B cell (primary cell): ENCODE results near the gene CACNA2D2. TPM values are rescaled to one million over a fixed set of nuclear protein-coding genes. Genes with fewer than 3 reads are reported as not detected.

Source experiments
- ATAC-seq: fragments of 200-7000 bp; cut with Tn5 transposase; one replicate; pipeline ENCODE4 v1.10.0; 2021; ENCODE audit warnings: low read depth, mild to moderate bottlenecking, moderate number of reproducible peaks, moderate library complexity
- CTCF ChIA-PET: fragments of 350-600 bp; sonication (Branson Sonifier 250); formaldehyde crosslinking; loops from one replicate; lab custom pipeline; 2021; ENCODE audit warnings: antibody characterized with exemption, inconsistent platforms; lab: Charles Lee
- POLR2A ChIA-PET: fragments of 350-600 bp; sonication (Branson Sonifier 250); formaldehyde crosslinking; loops from one replicate; lab custom pipeline; 2021; ENCODE audit warnings: antibody characterized with exemption; lab: Charles Lee
- DNase-seq: peaks from one replicate; pipeline ENCODE4 v3.0.0; 2013
- H2AFZ ChIP-seq: 2 replicates; pipeline ENCODE4 v1.6.1; 2012; ENCODE audit warnings: mild to moderate bottlenecking, low read depth, low read length; ENCODE audit not compliant: insufficient read depth, poor library complexity, severe bottlenecking
- H3K27ac ChIP-seq, 2 donors: 1 replicate in 1 of 2; 2 replicates in 1 of 2; pipeline ENCODE4 v1.5.1; 2012 to 2013; ENCODE audit warnings: low read length in 2 of 2, mild to moderate bottlenecking in 2 of 2, moderate library complexity in 1 of 2
- H3K27me3 ChIP-seq, 4 experiments: fragments of 200-600 bp in 1 of 4; sonication (generic) in 1 of 4; replicated peaks in 1 of 4; 1 replicate in 2 of 4; 2 replicates in 2 of 4; pipeline versions ENCODE4 v1.6.1 to v1.7.0; 2013 to 2016; ENCODE audit warnings: low read length in 3 of 4, mild to moderate bottlenecking in 2 of 4, mixed read lengths in 1 of 4, moderate library complexity in 1 of 4; ENCODE audit not compliant: insufficient read depth in 4 of 4, control insufficient read depth in 3 of 4; ENCODE audit errors: control extremely low read depth in 1 of 4
- H3K36me3 ChIP-seq, 2 experiments: replicated peaks in 1 of 2; 1 replicate in 1 of 2; 2 replicates in 1 of 2; pipeline versions ENCODE4 v1.6.1 to v1.7.1; 2013; ENCODE audit warnings: low read length in 1 of 2; ENCODE audit not compliant: insufficient read depth in 2 of 2, control insufficient read depth in 1 of 2; ENCODE audit errors: control extremely low read depth in 1 of 2, extremely low read depth in 1 of 2
- H3K4me1 ChIP-seq, 2 donors: fragments of 200-600 bp in 1 of 2; sonication (generic) in 1 of 2; 1 replicate in 1 of 2; 2 replicates in 1 of 2; pipeline versions ENCODE4 v1.5.1 to v1.6.1; 2013 to 2017; ENCODE audit warnings: low read length in 2 of 2; ENCODE audit not compliant: control insufficient read depth in 2 of 2, insufficient read depth in 2 of 2
- H3K4me2 ChIP-seq: replicated peaks from 2 replicates; pipeline ENCODE3; 2012; ENCODE audit warnings: mild to moderate bottlenecking, low read depth, low read length; ENCODE audit not compliant: poor library complexity, severe bottlenecking
- H3K4me3 ChIP-seq, 5 experiments: fragments of 200-600 bp in 1 of 5; sonication (generic) in 1 of 5; 1 replicate in 3 of 5; 2 replicates in 2 of 5; pipeline versions ENCODE4 v1.5.1 to v1.7.0; 2011 to 2016; ENCODE audit warnings: low read length in 4 of 5, mild to moderate bottlenecking in 4 of 5, low read depth in 2 of 5, control low read depth in 1 of 5, moderate library complexity in 1 of 5; ENCODE audit not compliant: insufficient read depth in 1 of 5; ENCODE audit errors: control extremely low read depth in 1 of 5, extremely low read depth in 1 of 5
- H3K79me2 ChIP-seq: fragments of 200-600 bp; sonication (generic); one replicate; pipeline ENCODE4 v1.6.0; 2016; ENCODE audit warnings: low read length; ENCODE audit not compliant: control insufficient read depth, insufficient read depth
- H3K9ac ChIP-seq: fragments of 200-600 bp; sonication (generic); 2 replicates; pipeline ENCODE4 v1.6.1; 2017; ENCODE audit warnings: mild to moderate bottlenecking, low read length, moderate library complexity
- H3K9me3 ChIP-seq, 3 donors: one replicate each; pipeline versions ENCODE4 v1.6.1 to v1.7.1; 2013; ENCODE audit warnings: low read length in 2 of 3; ENCODE audit not compliant: control insufficient read depth in 2 of 3, insufficient read depth in 1 of 3; ENCODE audit errors: control extremely low read depth in 1 of 3
- H4K20me1 ChIP-seq: 2 replicates; pipeline ENCODE4 v1.6.0; 2012; ENCODE audit warnings: mild to moderate bottlenecking, low read length; ENCODE audit not compliant: insufficient read depth, control insufficient read depth, poor library complexity, severe bottlenecking
- H3K27ac Mint-ChIP-seq: one replicate; pipeline ENCODE4 v1.8.0; 2021; ENCODE audit warnings: mixed read lengths
- H3K27me3 Mint-ChIP-seq: one replicate; pipeline ENCODE4 v1.8.0; 2021; ENCODE audit warnings: mixed read lengths
- H3K4me1 Mint-ChIP-seq: one replicate; pipeline ENCODE4 v1.8.0; 2021; ENCODE audit warnings: mixed read lengths
- H3K4me3 Mint-ChIP-seq: one replicate; pipeline ENCODE4 v1.8.0; 2021; ENCODE audit warnings: mixed read lengths
- H3K9me3 Mint-ChIP-seq: one replicate; pipeline ENCODE4 v1.8.0; 2022; ENCODE audit warnings: mixed read lengths; ENCODE audit not compliant: insufficient read depth
- CTCF ChIP-seq: fragments of 200-600 bp; IDR thresholded peaks from one replicate; pipeline ENCODE4 v1.8.0; 2022; ENCODE audit warnings: antibody characterized with exemption, mild to moderate bottlenecking
- EZH2 ChIP-seq: IDR thresholded peaks from 2 replicates; pipeline ENCODE4 v1.6.1; 2012; ENCODE audit warnings: borderline replicate concordance, low read depth, mild to moderate bottlenecking, moderate library complexity, low read length; ENCODE audit not compliant: insufficient read depth, poor library complexity, severe bottlenecking
- WGBS: methylation state at CpG from one replicate; pipeline ENCODE4 v1.1.5; 2013; ENCODE audit warnings: missing lambda C conversion rate; ENCODE audit not compliant: insufficient coverage; 5-methylcytosine and 5-hydroxymethylcytosine counted together
- intact Hi-C: fragments of 100-400 bp; cut with micrococcal nuclease; formaldehyde crosslinking; loops from one replicate; pipeline ENCODE4 v1.10.0; 2022
- polyA plus RNA-seq: library from polyadenylated mRNA; depleted of rRNA; stranded (reverse); fragments of >200 nt; gene quantifications from 2 replicates; pipeline ENCODE4 v1.2.3, GENCODE V29; 2012
- total RNA-seq, 2 donors: library from RNA; stranded (reverse); fragments of 120-200 nt in 1 of 2; gene quantifications; 1 replicate in 1 of 2; 2 replicates in 1 of 2; pipeline versions ENCODE4 v1.2.3 to v1.2.4, GENCODE V29; 2013 to 2022

Gene CACNA2D2
- total and polyA plus RNA-seq, 2 donors (not counting 1 experiment from before 2014, with no cell fraction given): 0.69 to 1.2 TPM

DNA sequence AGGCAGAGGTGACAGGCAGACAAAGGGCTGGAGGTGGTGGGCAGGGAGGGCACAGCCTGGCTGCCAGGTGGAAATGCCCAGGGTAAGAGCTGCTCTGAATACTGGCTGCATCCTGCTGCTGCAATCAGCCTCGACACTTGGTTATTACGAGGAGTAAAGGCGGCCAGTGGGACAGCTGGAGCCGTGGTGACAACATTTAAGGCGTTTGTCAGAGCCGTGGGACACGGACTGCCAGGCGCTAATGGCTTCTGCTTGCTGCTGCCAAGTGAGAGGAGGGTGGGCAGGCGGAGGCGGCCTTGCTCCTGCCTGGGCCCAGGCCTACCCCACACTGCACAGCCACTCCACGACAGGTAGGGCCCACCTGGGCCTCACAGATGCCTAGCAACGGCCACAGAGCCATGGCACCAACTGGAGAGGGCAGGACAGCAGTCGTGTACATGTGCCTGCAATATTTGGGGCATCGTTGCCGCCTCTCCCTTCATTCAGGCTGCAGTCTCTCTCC, 94.9 kb downstream of the CACNA2D2 start:
- no peaks in the 10 kb centered on the region for H3K4me1 ChIP-seq
- H3K27ac ChIP-seq: no peak overlapping the region
- no peaks in the 10 kb centered on the region for H3K9me3 ChIP-seq
- intact Hi-C loops: no loop called here
- DNase-seq: no peak
- H3K27ac Mint-ChIP-seq: no peak overlapping the region
- H4K20me1 ChIP-seq: no peaks in the 10 kb centered on the region
- no peak overlapping the region for H2AFZ ChIP-seq
- no peak overlapping the region for H3K4me3 Mint-ChIP-seq
- peaks cover 20% of the 10 kb centered on the region for H3K27me3 Mint-ChIP-seq
- no peaks in the 10 kb centered on the region for H3K36me3 ChIP-seq
- WGBS: 75% methylated on average over 14 of the region's 15 CpGs
- no peaks in the 10 kb centered on the region for H3K9me3 Mint-ChIP-seq
- no peak overlapping the region for H3K4me3 ChIP-seq
- ATAC-seq: no peak
- H3K4me2 ChIP-seq: no peak overlapping the region
- ChIA-PET CTCF (no interaction called here), POLR2A (no interaction called here)
- TF ChIP-seq EZH2 (no peak), CTCF (no peak)
- peaks cover 0 to 7% (median 1%) of the 10 kb centered on the region in 4 experiments for H3K27me3 ChIP-seq
- no peak overlapping the region for H3K9ac ChIP-seq
- H3K4me1 Mint-ChIP-seq: no peaks in the 10 kb centered on the region
- no peaks in the 10 kb centered on the region for H3K79me2 ChIP-seq

GRCh38 chr3:50406487-50406886, 96.9 kb downstream of the CACNA2D2 start:
- Histone ChIP-seq H3K4me2 (no peak overlapping the region), H4K20me1 (no peaks in the 10 kb centered on the region), H2AFZ (no peak overlapping the region), H3K27me3 (peaks cover 0 to 7% (median 1%) of the 10 kb centered on the region in 4 experiments), H3K79me2 (no peaks in the 10 kb centered on the region), H3K36me3 (no peaks in the 10 kb centered on the region), H3K27ac (no peak overlapping the region), H3K9ac (no peak overlapping the region), H3K4me3 (no peak overlapping the region), H3K4me1 (no peaks in the 10 kb centered on the region), H3K9me3 (no peaks in the 10 kb centered on the region)
- H3K4me3 Mint-ChIP-seq: no peak overlapping the region
- no peaks in the 10 kb centered on the region for H3K9me3 Mint-ChIP-seq
- H3K27ac Mint-ChIP-seq: no peak overlapping the region
- no peaks in the 10 kb centered on the region for H3K4me1 Mint-ChIP-seq
- intact Hi-C loops: no loop called here
- ATAC-seq: no peak
- CTCF ChIA-PET: interaction anchor here (1.1 kb wide), 1 partner anchor 136 kb away, joined by 3 read pairs; no protein-coding TSS in a partner anchor
- peaks cover 26% of the 10 kb centered on the region for H3K27me3 Mint-ChIP-seq
- no peak for DNase-seq
- WGBS: 67% methylated on average over 1 of the region's 1 CpG
- TF ChIP-seq CTCF (no peak), EZH2 (no peak)
- POLR2A ChIA-PET: no interaction called here
